Measurements from ENCODE around the gene SLC39A11. TPM values are rescaled to one million over a fixed set of nuclear protein-coding genes. Genes with fewer than 3 reads are reported as not detected.

The SLC39A11 gene
- total RNA-seq, 2 experiments from 2014 or later = 25.6 to 51.5 TPM

DNA sequence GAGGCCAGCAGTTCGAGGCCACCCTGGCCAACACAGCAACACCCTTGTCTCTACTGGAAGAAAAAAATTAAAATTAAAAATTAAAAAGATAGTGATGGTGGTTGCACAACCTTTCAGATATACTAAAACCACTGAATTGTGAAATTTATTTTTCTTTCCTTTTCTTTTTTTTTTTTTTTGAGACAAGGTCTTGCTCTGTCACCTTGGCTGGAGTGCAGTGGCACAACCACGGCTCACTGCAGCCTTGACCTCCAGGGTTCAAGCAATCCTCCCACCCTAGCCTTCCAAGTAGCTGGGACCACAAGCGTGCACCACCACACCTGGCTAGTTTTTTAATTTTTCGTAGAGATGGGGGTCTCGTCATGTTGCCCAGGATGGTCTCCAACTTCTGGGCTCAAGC, 254.4 kb downstream of the SLC39A11 start:
- POLR2A ChIA-PET = no interaction called here
- DNase-seq (ENCODE audit: low spot score) = no peak
- no peak overlapping the region for H2AFZ ChIP-seq (ENCODE audit: low read length)

DNA sequence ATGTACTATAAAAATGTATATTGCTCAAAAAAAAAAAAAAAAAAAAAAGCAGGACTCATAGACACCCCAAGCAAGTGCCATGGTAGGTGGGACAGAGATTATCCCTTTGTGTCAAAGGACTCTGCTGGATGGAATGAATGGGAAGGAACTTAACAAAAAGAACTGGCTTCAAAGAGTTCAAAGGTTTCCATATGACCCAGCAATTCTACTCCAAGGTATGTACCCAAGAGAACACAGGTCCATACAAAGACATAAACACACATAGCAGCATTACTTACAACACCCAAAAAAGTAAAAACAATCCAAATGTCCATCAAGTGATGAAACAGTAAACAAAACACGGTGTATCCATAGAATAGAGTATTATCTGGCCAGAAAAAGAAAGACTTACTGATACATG, 255.2 kb downstream of the SLC39A11 start:
- Histone ChIP-seq H3K4me1 (ENCODE audit: insufficient read depth, low read length, poor library complexity, severe bottlenecking) (no peaks in the 10 kb centered on the region), H2AFZ (ENCODE audit: low read length) (no peak overlapping the region), H3K27ac (ENCODE audit: low read depth, low read length, poor library complexity, severe bottlenecking) (no peak overlapping the region), H3K79me2 (ENCODE audit: insufficient read depth, low read depth, low read length) (no peaks in the 10 kb centered on the region), H3K9me2 (ENCODE audit: insufficient read depth, low read length) (no peaks in the 10 kb centered on the region), H3K9me3 (ENCODE audit: low read length) (no peaks in the 10 kb centered on the region), H3K4me3 (ENCODE audit: low read depth, low read length, poor library complexity, severe bottlenecking) (no peak overlapping the region), H3K4me2 (ENCODE audit: low read length) (no peak overlapping the region), H4K20me1 (ENCODE audit: insufficient read depth, low read length) (no peaks in the 10 kb centered on the region), H3K36me3 (ENCODE audit: insufficient read depth, low read length) (no peaks in the 10 kb centered on the region)
- CTCF ChIA-PET (ENCODE audit: unreplicated experiment) = no interaction called here
- no TSS peak for BruUV-seq (replicated peaks)
- TF ChIP-seq, protein P1, sequence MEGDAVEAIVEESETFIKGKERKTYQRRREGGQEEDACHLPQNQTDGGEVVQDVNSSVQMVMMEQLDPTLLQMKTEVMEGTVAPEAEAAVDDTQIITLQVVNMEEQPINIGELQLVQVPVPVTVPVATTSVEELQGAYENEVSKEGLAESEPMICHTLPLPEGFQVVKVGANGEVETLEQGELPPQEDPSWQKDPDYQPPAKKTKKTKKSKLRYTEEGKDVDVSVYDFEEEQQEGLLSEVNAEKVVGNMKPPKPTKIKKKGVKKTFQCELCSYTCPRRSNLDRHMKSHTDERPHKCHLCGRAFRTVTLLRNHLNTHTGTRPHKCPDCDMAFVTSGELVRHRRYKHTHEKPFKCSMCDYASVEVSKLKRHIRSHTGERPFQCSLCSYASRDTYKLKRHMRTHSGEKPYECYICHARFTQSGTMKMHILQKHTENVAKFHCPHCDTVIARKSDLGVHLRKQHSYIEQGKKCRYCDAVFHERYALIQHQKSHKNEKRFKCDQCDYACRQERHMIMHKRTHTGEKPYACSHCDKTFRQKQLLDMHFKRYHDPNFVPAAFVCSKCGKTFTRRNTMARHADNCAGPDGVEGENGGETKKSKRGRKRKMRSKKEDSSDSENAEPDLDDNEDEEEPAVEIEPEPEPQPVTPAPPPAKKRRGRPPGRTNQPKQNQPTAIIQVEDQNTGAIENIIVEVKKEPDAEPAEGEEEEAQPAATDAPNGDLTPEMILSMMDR (conservative IDR thresholded peaks at IDR 0.05; ENCODE audit: low read length) = no peak
- no peak for TF ChIP-seq EZH2phosphoT487 (IDR thresholded peaks at IDR 0.05; ENCODE audit: borderline replicate concordance, low read depth, low read length)
- POLR2A ChIA-PET = no interaction called here
- intact Hi-C loops (cut with micrococcal nuclease; ENCODE audit: unreplicated experiment) = no loop called here
- no peak for DNase-seq (ENCODE audit: low spot score)

More for the DNA sequence above, 254.4 kb downstream of the SLC39A11 start:
- no peaks in the 10 kb centered on the region for H3K9me2 ChIP-seq (ENCODE audit: insufficient read depth, low read length)
- intact Hi-C loops (cut with micrococcal nuclease; ENCODE audit: unreplicated experiment) = no loop called here
- no peaks in the 10 kb centered on the region for H3K4me1 ChIP-seq (ENCODE audit: insufficient read depth, low read length, poor library complexity, severe bottlenecking)
- no TSS peak for BruUV-seq (replicated peaks)
- H3K4me3 ChIP-seq (ENCODE audit: low read depth, low read length, poor library complexity, severe bottlenecking) = no peak overlapping the region
- no peaks in the 10 kb centered on the region for H3K36me3 ChIP-seq (ENCODE audit: insufficient read depth, low read length)
- no peaks in the 10 kb centered on the region for H4K20me1 ChIP-seq (ENCODE audit: insufficient read depth, low read length)
- H3K27ac ChIP-seq (ENCODE audit: low read depth, low read length, poor library complexity, severe bottlenecking) = no peak overlapping the region
- CTCF ChIA-PET (ENCODE audit: unreplicated experiment) = no interaction called here
- no peak for TF ChIP-seq EZH2phosphoT487 (IDR thresholded peaks at IDR 0.05; ENCODE audit: borderline replicate concordance, low read depth, low read length)
- TF ChIP-seq, protein P1 (conservative IDR thresholded peaks at IDR 0.05; ENCODE audit: low read length) = no peak
- H3K79me2 ChIP-seq (ENCODE audit: insufficient read depth, low read depth, low read length) = no peaks in the 10 kb centered on the region
- no peaks in the 10 kb centered on the region for H3K9me3 ChIP-seq (ENCODE audit: low read length)
- H3K4me2 ChIP-seq (ENCODE audit: low read length) = no peak overlapping the region

DNA sequence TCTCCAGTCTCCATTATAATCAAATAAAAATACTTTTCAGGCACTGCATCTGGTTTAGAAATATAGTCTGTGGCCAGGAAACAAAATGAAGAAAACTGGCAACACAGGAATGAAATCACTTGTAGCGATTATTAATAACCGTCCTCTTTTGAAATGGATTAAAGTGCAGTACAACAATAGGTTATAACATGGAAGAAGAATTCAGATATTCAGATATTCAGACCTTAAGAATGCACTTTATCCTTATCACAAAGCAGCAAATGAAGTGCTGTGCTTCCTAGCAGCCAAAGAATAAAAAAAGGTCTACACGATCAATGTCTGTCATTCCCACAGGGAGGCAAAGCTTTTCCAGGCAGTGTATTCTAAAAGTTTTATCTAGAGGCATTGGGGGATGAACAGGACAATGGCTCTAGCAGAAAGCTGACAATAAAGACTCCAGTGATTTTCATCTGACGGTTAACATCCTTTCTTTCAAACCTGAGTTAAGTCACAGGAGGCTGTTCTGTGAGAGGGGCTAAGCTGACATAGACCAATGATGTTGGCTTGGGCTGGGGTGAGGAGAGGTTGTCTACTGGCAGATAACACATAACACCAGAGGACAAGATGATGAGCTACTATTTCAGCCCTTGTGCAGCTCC, 259.2 kb downstream of the SLC39A11 start:
- ChIA-PET CTCF (ENCODE audit: unreplicated experiment) (no interaction called here), POLR2A (interaction anchor here (0.8 kb wide), 1 partner anchor 19 kb away, joined by 3 read pairs; no protein-coding TSS in a partner anchor)
- intact Hi-C loops (cut with micrococcal nuclease; ENCODE audit: unreplicated experiment) = no loop called here
- Histone ChIP-seq H4K20me1 (ENCODE audit: insufficient read depth, low read length) (no peaks in the 10 kb centered on the region), H3K9me2 (ENCODE audit: insufficient read depth, low read length) (no peaks in the 10 kb centered on the region), H3K4me1 (ENCODE audit: insufficient read depth, low read length, poor library complexity, severe bottlenecking) (peaks cover 4% of the 10 kb centered on the region), H3K79me2 (ENCODE audit: insufficient read depth, low read depth, low read length) (no peaks in the 10 kb centered on the region), H3K27ac (ENCODE audit: low read depth, low read length, poor library complexity, severe bottlenecking) (no peak overlapping the region), H3K36me3 (ENCODE audit: insufficient read depth, low read length) (no peaks in the 10 kb centered on the region), H3K4me2 (ENCODE audit: low read length) (no peak overlapping the region), H3K4me3 (ENCODE audit: low read depth, low read length, poor library complexity, severe bottlenecking) (no peak overlapping the region), H3K9me3 (ENCODE audit: low read length) (no peaks in the 10 kb centered on the region), H2AFZ (ENCODE audit: low read length) (no peak overlapping the region)
- TF ChIP-seq, protein P1 (conservative IDR thresholded peaks at IDR 0.05; ENCODE audit: low read length) = no peak
- TF ChIP-seq EZH2phosphoT487 (IDR thresholded peaks at IDR 0.05; ENCODE audit: borderline replicate concordance, low read depth, low read length) = no peak
- no peak for DNase-seq (ENCODE audit: low spot score)
- no TSS peak for BruUV-seq (replicated peaks)

Measured in OCI-LY7 (cell line).